Posterior vena cava (tissue), 2 donors: Measurements from ENCODE around the gene SUGCT. TPM values are rescaled to one million over a fixed set of nuclear protein-coding genes. Genes with fewer than 3 reads are reported as not detected.

Experiments
- DNase-seq: peaks from one replicate; pipeline ENCODE4 v3.0.0-alpha.2; 2020; ENCODE audit warnings: low spot score
- intact Hi-C, 2 donors: fragments of 100-400 bp; cut with DNase I; formaldehyde crosslinking; loops; one replicate each; pipeline versions ENCODE4 v1.14.1 to v1.14.2; 2022 to 2023
- total RNA-seq, 2 donors: library from RNA; stranded (reverse); fragmentation: NEBNext Ultra II Directional; extraction: Animal tissue kit (Norgen Biotek cat#: 25700); gene quantifications; one replicate each; pipeline ENCODE4 v1.2.1, GENCODE V29; 2021
- donor health status: DM: yes; HTN: yes; CAD: no.
- donor health status: DM: yes; HTN: yes; CAD: no.

The SUGCT gene
- total RNA-seq, 2 donors from 2014 or later = 15.8 to 16.2 TPM

DNA sequence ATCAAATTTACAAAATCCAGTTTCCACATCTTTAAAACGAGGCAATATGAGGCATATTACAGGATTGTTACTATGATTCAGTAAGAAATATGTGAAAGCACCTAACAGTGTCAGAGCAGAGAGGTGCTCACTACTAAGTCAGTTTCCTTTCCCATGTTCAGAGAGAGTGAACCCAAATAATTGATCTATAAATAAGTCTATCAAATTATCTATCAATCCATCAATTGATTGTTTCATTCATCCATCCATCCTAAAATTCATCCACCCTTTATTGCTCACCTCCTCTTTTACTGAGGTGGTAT lies 340.8 kb downstream of the SUGCT start:
- no peak for DNase-seq
- intact Hi-C loops = no loop called here

DNA sequence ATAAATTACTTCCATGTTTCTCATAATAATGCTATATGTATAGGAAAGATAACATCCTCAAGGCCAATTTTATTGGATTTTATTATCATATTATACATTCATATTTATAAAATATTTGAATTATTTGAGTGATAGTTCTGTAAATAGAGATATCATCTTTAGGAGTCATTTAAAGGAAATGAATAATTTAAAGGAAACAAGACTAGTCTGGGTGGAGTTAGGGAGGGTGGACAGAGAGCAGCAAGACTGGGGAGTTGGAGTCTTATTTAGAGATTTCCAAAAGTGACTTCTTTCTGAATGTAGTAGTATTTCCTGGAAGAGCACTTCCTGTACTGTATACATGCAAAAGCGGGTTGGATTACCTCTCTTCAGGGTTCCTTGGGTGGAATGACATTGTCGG lies 342.3 kb downstream of the SUGCT start:
- intact Hi-C loops = no loop called here
- no peak for DNase-seq

DNA sequence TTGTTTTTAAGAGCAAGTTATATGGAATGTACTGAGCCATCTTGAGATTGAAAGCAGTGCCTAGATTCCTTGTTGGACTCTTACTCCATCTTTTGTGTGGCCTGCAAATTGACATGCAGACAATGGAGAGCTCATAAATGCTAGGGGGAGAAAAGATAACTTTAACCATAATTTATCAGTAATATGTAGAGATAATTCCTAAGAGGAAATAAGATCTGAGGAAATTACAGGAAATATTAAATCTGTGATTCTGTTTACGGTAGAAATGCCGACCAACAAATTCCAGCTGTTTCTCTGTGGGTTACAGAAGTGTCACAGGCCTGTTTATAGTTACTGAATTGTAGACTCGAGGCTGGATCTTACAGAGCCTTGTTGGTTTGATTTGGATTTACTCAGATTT lies 348.0 kb downstream of the SUGCT start:
- intact Hi-C loops = no loop called here
- no peak for DNase-seq

DNA sequence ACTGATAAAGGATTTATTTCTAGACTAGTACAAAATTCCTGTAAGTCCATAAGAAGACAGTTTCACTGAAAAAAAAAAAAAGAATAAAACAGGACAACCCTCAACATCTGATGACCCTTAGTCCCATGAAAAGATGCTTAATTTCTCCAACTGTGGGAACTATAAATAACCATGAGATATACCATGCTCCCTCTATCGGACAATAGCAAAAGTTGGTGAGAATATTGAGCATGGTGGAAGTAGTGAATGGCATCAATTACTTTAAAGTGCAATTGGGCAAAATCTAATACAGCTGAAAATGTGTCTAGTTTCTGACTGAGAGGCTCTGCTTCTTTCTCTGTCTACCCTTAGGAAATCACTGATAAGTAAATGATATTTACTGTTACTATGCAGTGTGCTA lies 348.8 kb downstream of the SUGCT start:
- no peak for DNase-seq
- intact Hi-C loops = no loop called here

DNA sequence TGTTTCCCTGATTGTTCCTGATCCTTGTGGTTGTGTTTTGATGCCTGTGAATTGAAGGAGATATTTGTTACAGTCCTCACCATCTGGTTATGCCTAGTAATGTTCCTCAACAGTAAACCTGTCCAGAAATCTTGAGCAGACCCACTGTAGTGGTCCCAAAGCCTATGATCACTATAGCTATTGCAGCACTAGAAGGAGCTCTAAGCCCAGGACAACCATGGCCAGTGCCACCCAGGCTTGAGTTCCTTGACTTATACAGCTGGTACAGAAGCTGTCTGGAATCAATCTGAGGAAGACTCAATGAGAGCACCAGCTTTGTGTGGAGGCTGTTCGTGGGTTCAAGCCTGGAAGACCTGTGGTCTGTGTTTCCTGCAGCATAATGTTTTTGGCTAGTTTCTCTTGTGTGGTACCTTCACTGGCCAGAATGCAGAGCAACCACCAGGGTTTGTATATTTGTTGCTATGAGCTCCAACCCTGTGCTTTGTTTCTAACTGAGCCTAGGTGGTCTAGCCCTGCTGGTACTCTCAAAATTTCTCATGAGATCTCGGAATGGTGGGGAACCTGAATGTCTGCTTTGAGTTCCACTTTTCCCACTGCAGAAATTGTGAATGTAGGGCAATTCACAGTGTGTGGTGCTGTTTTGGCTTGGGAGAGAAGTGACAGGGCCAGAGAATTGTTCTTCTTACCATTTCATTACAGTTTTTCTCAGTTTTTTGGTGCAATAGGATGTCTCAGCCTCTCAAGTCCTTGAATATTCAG lies 355.2 kb downstream of the SUGCT start:
- no peak for DNase-seq
- intact Hi-C loops = no loop called here

DNA sequence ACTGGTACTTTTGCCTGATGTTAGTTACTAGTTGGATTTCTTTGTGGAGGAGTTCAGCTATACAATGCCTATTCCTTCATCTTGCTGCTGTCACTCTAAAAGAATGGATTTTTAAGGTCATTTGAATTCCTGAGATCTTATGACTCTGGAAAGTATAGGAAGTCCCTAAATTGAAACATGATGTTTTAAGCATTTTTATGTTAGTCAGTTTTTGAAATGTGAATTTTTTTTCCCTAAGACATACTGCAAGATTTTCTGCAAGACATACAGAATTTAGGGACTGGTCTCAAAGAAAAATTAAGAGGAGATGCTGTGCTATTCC lies 355.8 kb downstream of the SUGCT start:
- intact Hi-C loops = no loop called here
- DNase-seq = no peak

DNA sequence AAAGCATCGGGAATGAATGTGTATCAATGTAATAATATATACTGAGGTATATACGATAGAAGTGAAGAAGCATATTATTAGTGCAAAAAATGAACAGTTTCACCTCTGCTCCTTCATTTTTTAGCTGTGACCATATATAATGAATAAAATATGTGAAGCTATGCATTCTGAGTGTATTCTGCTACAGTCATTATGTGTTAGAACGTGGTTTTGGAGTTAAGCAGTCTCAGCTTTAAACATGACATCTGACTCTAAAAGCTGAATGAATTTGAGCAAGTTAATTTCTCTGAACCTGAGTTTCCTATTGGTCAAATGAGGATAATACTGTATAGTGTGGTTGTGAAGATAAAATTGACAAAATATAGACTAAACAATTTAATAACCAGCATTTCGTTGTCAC lies 358.1 kb downstream of the SUGCT start:
- intact Hi-C loops = no loop called here
- DNase-seq = no peak

DNA sequence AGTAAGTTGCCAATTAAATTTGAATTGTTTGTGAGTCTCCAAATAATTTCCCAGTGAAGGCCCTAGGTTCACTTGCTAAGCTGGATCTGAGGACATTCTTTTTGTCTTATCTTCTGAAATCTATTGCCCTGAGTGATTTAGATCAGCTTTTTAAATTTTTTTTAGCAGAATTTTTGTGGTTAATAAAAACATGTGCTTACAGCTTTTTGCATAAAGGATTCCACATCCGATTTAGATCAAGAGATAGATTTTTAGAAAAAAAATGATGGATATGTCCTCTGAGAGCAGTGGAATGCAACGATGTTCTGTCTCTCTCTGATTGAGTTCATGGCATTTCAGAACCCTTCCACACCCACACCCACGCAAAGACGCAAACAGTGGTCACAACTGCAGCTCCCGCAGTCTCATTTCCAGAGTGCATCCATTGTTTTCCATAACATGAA lies 358.8 kb downstream of the SUGCT start:
- intact Hi-C loops = no loop called here
- DNase-seq = no peak

DNA sequence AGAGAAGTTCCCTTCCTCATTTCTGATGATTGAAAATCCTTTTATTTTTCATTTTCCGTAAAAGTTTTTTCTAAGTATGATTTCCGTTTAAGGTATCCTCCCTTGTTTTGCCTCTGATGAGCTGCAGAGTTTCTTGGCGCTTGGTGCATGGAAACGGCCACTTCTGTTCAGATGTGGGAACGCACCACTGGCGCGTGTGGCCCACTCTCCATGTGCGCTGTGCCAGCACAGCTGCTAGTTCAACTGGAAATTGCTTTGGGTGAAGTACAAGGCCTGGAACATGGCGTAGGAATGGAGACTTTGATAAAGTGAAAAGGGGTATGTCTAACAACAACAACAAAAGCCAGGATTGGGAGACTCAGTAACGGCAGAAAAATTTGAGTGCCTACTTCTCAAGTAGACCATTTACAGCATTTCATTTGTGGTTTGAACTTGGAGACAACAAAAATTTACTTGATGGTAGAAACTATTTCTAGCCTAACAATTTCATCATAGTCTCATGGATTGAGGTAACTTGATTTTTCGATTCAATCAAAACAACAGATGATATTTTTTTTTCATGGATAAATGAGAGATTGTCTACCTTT lies 364.2 kb downstream of the SUGCT start:
- no peak for DNase-seq
- intact Hi-C loops = no loop called here

DNA sequence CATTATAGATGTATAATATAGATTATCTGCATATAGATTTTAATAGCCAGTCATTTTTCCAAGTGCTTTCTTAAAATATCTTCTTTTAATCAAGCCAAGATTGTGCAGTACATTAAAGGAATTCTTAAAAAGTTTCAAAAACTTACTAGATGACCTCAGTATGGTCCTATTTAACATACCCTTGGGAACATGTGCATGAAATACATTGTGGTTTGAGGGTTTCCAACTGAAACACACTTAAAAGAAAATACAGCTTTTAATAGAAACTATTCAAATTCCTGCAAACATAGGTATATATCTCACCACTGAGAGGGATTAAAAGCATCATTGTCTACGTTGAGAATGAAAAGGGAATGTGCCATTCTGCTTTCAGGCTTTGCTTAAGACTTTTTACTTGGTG lies 364.9 kb downstream of the SUGCT start:
- DNase-seq = no peak
- intact Hi-C loops = no loop called here

DNA sequence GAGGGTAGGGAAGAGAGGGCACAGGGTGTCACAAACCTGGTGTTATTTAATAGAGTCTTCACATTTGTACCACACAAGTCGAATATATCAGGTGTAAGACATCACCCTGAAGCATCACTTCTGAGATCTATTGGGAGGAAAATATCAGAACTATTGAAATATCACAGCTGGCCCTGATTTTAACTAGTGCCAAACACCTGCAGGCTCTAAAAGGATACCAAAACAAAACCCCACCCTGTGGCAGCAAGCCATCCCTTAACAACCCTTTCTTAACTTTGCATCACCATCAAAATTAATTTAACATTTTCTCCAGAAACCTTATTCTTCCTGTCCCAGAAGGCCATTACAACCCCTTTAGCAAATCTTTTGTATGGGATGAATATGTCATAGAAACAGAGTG lies 365.4 kb downstream of the SUGCT start:
- intact Hi-C loops = no loop called here
- DNase-seq = no peak

DNA sequence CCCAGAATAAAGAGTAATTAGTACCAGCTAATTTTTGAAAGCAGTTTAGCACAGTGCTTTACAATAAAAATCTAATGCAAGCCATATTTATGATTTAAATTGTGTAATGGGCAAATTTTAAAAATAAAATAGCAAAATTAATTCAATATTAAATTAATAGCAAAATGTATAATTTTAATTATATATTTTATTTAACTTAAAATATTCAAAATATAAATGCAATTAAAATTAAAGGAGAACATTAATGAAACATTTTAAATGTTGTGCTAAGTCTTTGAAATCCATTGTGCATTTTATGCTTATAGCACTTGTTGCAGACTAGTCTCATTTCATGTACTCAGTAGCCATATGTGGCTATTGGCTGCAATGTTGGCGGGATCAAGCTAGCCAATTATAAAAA lies 367.6 kb downstream of the SUGCT start:
- DNase-seq = no peak
- intact Hi-C loops = no loop called here

DNA sequence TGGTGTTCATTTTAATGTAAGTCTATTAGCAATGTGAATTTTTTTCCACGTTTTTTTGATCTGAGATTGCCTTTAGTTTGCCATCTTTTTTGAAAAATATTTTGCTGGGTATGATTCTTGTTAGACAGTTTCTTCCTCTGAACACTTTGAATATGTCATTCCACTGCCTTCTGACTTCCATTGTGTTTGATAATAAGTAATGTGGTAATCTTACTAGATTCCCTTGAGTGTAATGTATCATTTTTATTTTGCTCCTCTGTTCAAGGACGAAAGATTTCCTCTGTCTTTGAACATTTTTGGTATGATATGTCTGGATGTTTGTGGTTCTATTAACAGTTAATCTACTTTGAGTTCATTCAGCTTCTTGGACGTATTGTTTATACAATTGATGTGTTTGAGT lies 371.4 kb downstream of the SUGCT start:
- intact Hi-C loops = no loop called here
- no peak for DNase-seq

DNA sequence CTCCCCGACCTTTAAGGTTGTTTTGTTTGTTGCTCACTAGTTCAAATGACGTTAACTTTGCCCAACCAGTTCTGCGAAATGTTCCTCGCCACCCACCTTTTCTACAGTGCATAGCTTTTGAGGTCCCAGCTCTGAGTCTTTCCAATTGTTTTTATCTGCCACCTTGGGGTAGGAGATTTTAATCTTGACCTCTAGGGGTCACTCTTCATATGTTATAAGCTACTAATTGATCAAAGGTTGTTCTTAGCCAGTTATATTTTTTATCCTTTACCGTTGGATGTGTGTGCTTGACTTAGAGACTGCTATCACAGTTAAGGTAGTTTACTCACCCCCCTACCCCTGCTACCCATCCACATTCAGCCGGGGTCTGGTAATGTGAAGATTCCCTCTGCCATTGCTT lies 372.4 kb downstream of the SUGCT start:
- intact Hi-C loops = no loop called here
- DNase-seq = no peak

DNA sequence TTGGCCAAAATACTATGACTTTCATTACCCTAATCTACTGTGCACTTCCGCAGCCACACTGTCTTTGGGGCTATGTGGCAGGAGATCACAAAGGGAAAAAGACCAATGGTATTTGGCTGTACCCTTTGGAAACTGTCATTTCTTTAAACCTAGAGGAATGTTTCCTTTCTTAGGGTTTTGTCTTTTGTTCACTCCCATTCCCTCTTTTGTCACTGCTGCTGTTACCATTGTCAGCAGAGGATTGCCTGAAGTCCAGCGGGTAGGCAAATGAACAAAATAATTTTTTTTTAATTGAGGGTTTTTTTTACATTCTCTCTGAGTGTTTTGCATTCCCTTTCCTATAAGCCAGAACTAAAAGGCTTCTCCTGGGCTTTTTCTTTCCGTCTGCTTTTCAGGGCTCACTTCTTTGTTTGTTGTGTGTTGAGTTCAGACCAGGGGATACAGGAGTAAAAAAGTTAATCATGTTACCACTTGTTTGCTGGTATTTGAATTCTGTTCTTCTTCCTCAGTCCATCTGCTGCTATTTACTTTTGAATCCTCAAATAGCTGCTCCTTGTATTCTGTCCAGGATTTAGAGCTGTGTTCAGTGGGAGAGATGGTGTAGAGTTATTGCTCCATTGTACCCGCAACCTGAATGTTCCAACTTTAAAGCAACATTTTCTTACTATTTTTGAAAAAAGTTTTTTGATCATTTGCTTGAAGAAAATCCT lies 374.6 kb downstream of the SUGCT start:
- intact Hi-C loops = no loop called here

DNA sequence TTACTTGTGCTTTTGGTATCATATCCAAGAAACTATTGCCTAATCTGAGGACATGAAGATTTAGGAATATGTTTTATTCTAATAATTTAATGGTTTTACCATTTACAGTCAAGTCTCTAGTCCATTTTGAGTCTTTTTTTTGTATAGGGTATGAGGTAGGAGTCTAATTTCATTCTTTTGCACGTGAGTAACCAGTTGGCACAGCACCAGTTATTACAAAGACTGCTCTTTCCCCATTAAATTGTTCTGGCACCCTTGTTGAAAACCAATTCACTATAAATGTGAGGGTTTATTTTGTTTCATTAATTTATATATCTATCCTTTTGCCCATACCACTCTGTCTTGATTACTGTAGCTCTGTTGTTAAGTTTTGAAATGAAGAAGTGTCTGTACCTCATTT lies 381.6 kb downstream of the SUGCT start:
- intact Hi-C loops = no loop called here
- no peak for DNase-seq

More for the DNA sequence above, 374.6 kb downstream of the SUGCT start:
- no peak for DNase-seq

DNA sequence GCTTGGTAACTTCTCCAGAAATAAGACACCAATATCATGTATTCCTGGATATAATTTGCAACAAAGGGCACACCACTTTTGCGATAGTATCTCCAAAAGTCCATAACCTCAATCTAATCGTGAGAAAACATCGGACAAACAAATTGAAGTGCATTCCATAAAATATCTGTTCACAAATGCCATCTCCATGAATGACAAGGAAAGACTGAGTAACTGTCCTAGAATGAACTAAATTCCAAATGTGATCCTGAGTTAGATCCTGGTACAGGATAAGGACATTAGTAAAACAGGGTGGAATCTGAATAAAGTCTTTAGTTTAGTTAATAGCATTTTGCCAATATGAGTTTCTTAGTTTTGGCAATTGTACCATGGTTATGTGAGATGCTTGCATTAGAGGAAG lies 384.2 kb downstream of the SUGCT start:
- intact Hi-C loops = no loop called here
- DNase-seq = no peak

DNA sequence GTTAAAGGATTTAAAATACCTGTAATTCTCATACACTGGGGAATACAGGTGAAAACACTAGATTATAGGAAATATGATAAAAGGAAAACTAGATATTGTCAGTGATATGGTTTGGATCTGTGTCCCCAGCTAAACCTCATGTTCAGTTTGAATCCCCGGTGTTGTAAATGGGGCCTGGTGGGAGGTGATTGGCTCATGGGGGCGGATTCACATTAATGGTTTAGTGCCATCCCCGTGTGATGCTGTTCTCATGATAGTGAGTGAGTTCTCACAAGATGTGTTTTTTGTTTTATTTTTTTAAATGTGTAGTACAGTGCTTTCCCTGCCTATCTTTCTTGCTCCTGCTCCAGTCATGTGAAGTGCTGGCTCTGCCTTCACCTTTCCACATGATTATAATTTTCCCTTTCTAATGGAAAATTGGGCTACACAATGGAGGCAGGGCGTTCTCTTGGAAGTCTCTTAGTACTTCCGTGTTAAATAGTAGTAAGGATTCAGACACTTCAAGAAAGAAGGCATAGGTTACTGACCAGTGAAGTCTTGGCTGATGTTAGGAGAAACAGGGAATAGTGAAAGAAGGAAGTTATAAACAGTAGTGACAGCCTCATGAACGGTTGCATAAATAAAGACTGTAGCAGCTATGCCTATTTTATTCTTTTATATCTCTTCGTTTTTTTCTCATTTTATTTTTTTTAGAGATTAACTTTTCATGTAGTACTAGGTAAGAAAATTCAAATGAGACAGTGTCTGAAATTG lies 386.4 kb downstream of the SUGCT start:
- intact Hi-C loops = no loop called here
- DNase-seq = no peak

DNA sequence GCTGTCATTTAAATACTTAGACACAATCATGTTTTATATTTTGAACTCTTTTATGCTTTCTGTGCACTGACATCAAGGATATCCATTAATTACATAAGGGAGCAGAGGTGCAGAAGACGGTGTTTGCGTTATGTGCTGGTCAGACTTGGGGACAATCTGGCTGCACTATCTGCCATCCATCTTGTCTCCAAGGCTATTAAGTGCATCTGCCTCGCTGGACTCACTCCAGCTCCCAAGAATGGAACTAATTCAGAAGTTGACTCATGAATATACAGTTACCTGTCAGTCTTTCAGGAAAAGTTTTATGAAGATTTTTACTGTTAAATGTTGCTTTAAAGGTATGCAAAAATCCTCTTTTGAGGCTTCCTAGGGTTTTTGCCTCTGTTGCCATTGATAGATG lies 391.0 kb downstream of the SUGCT start:
- DNase-seq = no peak
- intact Hi-C loops = no loop called here

DNA sequence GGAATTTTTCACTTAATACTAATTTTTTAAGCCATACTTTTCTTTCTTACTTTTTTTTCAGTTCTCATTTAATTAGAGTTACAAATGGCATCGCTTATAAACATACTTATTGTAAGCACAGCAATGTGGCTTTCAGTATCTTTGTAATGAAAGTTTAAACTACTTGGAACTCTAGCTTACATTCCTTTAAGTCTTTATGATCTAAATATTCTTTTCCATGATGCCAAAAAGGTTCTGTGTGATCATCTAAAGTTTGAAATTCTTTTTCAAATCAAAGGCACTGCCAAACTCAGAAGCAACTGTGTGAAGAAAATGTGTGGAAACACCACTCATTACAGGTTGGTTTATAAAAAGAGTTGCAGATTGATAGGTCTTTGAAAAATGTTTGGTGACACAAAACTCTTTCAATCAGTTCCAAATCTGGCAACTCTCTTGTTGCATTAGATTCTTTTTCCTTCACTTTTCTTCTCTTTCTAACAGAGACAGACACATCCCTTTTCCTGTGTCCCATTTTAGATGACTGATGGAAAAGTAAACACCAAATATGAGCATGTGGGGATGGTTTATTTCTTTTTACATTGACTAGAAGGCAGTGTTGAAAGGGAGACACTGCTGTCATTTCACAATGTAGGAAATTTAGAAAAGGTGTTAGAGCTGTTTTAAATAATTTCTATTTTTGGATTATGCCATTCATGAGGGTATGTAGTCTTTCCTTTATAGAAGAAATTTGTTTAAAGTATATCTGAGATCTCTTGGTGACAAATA lies 392.3 kb downstream of the SUGCT start:
- DNase-seq = no peak
- intact Hi-C loops = no loop called here
